HG03060 (cell line): ENCODE measurements around the gene COMMD9.
"Not testable (repeated sequence)": the region's sequence is repeated elsewhere in the genome, so short reads cannot be mapped to it uniquely, and the experiment has no call there.

Experiments
- ATAC-seq: cut with Tn5 transposase; IDR thresholded peaks from one replicate; pipeline ENCODE4 v1.9.1; 2021; ENCODE audit warnings: low read depth, moderate number of reproducible peaks; ENCODE audit not compliant: unreplicated experiment

COMMD9 gene

GRCh38 chr11:36289226-36289852, at the start of gene COMMD9:
Gene COMMD9 (minus strand): TSS chr11:36289424. CDS start chr11:36289412, 12 bp downstream.
- ATAC-seq, result peak; percentile 94

GRCh38 chr11:36333897-36334296, 44.7 kb upstream of the COMMD9 start:
- ATAC-seq, result no peak

- no peak for ATAC-seq
These were observed 44.2 kb upstream of the COMMD9 start for GRCh38 chr11:36333468-36333867.

GRCh38 chr11:36330411-36330810, 41.2 kb upstream of the COMMD9 start:
- ATAC-seq, result no peak

- no peak for ATAC-seq
These were observed 39.9 kb upstream of the COMMD9 start for GRCh38 chr11:36328966-36329673.

- no peak for ATAC-seq
These were observed 37.5 kb upstream of the COMMD9 start for GRCh38 chr11:36326524-36327419.

GRCh38 chr11:36325403-36325802, 36.2 kb upstream of the COMMD9 start:
- not testable (repeated sequence) for ATAC-seq

- ATAC-seq, result not testable (repeated sequence)
These were observed 35.7 kb upstream of the COMMD9 start for GRCh38 chr11:36324956-36325355.

- no peak for ATAC-seq
These were observed 28.8 kb upstream of the COMMD9 start for GRCh38 chr11:36317992-36318391.

- ATAC-seq, result no peak
These were observed 26.8 kb upstream of the COMMD9 start for GRCh38 chr11:36316049-36316448.

GRCh38 chr11:36314434-36314767, 25.2 kb upstream of the COMMD9 start:
- ATAC-seq, result no peak

GRCh38 chr11:36313750-36314433, 24.7 kb upstream of the COMMD9 start:
- ATAC-seq, result no peak

- no peak for ATAC-seq
These were observed 23.6 kb upstream of the COMMD9 start for GRCh38 chr11:36312611-36313472.

- ATAC-seq, result no peak
These were observed 22.8 kb upstream of the COMMD9 start for GRCh38 chr11:36311926-36312595.

- ATAC-seq, result no peak
These were observed 20.6 kb upstream of the COMMD9 start for GRCh38 chr11:36309779-36310178.

GRCh38 chr11:36308577-36308976, 19.4 kb upstream of the COMMD9 start:
- ATAC-seq, result no peak

- ATAC-seq, result no peak
These were observed 17.7 kb upstream of the COMMD9 start for GRCh38 chr11:36306888-36307287.

GRCh38 chr11:36305047-36305446, 15.8 kb upstream of the COMMD9 start:
- no peak for ATAC-seq

GRCh38 chr11:36304351-36304750, 15.1 kb upstream of the COMMD9 start:
- no peak for ATAC-seq
